GM11168 (cell line): ENCODE measurements around the gene DSC1.
"Not testable (repeated sequence)": the region's sequence is repeated elsewhere in the genome, so short reads cannot be mapped to it uniquely, and the experiment has no call there.

Experiments used
- in situ Hi-C: fragments of 300-500 bp; cut with MboI; formaldehyde crosslinking; loops from one replicate; pipeline ENCODE4 v1.12.0; 2022; ENCODE audit warnings: low sequenced_read_pairs; ENCODE audit not compliant: unreplicated experiment

Gene DSC1

DNA sequence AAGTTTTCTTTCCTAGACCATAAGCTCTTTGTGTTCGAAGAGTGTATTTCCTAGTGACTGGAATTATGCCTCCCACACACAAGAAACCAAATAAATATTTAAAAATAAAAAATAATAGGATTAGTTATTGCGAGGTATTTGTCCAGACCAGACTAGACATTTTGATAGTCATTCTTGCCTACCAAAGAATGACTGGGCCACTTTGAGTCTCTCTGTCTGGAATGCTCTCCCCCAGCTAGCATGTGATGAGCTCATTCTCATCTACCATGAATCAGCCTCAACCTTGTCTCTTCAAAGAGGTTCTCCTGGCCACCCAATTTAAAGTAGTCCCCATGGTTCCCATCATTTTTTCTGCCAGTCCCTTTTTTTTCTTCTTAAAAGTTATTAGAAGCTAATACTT, 13.9 kb upstream of the DSC1 start:
- in situ Hi-C loops = no loop called here

DNA sequence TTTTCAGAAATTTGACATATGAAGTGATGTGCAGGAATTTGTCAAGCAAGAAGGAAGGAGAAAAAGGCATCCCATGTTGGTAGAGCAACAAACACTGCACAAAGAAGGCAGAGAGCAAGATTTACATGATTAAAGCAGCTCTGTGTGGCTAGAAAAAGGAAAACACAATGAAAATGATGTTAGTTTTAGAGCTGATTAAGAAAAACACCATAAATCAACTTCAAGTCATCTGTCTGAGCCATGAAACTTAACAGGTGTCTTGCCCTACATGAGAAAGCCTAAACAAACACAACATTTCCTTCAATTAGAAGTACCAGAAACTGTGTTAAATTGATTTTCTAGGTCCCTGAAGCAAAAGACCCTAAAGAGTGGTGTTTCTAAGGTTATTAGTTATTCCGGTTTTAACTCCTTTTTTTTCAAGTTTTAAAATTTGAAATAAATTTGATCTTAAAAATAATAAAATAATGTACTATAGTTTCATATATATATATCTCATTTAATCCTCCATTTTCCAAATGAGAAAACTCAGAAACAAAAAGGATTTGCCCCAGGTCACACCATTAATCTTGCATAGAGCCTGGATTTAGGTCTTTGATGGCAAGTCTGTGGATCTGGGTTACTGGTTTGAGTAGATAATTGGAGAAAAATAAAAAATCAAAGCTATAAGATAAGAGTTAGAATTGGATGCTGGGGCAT, 8.6 kb upstream of the DSC1 start:
- in situ Hi-C loops = no loop called here

DNA sequence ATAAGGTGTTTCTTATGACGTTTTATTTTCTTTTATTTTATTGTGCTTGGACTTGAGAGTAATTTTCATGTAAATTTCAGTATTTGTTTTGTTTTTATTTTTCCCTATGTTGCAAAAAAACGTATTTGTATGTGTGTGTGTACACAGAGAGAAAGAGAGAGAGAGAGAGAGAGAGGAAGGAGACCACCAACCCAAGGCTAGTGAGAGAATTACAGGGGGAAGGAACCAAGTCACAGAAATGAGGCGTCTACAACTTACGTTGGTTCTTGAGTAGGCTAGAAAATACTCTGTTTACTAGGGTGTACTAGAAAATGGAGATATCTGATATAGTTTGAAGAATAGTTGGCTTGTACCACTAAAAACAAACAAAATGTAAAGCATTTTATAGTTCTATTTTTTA, 7.7 kb upstream of the DSC1 start:
- in situ Hi-C loops = no loop called here

DNA sequence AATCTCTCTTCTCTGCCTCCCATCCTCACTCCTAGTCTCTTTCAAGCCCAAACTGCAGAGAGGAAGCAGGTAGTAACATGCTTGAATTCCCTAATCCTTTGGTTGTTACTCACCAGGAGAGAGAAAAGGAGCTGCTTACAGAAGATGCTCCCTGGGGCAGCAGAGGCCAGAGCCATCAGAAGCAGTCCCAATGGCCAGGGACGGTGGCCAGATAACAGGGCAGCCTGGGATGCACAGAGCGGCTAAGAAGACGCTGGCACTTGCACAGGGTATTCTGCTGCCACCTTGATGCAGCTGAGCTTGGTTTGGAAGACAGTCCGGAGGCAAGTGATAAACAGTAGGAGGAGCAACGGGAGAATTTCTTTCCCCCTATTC, 250 bp downstream of the DSC1 start:
- in situ Hi-C loops = no loop called here

DNA sequence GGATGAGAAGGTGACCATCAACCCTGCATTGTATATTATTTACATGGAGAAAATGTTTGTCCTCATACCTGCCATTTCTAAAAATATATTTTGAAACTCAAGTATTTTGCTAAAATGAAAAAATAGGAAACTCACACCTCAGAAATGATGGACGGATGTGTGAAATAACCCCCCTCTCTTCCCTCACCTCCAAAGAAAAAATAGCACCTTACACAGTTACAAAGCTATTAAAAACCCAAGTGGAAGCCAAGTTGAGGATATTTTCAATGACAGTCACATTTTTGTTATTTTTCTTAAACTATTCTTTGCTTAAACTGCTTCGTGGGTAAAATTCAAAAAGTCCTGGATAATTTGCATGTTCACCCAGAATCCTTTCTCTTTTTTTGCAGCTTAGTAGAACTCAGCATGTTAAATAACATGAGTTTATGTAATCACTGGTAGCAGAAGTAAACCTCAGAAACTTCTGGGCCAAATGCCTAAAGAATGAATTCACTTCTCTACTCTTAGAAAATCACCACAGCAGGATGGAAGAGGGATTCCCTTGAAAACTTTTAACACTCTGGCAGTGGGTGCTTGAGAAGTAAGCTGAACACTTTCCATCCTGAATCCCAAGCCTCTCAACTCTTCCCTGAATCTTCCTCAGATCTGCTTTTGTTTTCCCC, 768 bp downstream of the DSC1 start:
- in situ Hi-C loops = no loop called here

DNA sequence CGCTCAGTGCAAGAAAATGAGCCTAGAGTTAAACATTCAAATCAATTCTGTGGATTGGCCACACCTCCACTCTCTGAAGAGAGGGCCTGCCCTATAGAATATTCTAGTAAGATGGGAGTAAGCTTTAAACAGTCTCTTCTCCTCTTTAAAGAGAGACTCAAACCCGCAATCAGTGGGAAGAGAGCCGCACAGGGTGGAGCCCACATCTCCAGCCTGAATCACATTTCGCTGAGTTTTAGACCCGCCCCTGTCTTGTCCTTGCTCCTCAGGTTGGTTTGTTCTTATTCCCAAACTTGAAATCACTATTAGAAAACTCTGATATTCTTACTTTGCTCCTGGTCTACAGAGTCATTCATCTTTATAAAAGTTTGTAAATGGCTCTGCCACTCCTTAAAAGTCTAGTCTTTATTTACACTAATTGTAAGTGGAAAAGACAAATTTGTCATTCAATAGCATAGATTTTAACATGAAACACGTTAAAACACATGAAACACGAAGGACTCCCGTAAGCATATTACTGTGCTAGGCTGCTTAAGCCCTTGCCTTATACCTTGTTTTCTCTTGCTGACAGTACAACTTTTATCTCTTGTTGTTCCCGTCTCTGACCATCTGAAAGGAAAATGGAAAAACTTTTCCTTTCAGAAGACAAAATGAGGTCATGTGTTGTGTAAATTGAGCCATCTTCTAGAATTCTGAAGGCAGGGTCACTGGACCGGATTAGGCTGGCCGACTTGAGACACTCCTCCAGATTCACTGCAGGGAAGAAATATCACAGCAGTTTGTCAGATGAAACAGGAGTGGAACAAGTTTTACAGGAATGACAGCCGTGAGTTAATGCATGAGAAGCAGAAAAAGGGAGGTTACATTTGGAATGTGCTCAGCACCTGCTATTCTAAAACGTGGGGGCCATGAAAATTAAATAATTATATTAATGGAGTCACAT, 5.6 kb downstream of the DSC1 start:
- in situ Hi-C loops = no loop called here

DNA sequence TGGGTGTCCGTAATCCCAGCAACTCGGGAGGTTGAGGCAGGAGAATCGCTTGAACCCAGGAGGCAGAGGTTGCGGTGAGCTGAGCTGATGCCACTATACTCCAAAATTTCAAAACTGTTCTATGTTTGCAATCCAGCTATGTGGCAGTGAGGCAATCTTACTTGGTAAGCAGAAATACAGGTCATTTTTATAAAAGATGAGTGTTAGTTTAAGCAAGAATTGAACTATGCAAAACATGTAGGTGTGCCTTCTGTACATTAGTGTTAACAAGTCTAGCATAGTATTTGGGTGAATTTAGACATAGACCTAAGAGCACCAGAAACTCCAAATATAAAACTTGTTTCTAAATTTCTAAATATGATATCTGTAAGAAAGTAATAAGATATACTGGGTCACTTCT, 7.2 kb downstream of the DSC1 start:
- in situ Hi-C loops = no loop called here

DNA sequence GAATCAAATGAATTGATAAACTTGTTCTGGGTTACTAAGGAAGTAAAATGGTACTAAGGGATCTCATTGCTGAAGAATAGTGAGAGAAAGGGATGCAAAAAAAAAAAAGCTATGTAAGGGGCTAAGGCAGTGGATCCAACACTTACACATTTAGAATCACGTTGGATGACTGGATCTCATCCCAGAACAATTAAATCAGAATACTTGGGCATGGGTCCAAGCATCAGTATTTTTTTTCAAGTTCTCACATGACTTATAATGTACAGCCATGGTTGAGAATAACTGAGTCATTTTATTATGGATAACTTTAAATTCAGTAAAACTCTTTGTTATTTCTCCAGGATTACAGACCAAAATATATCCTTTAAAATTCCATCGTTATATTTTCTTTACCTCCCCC, 8.5 kb downstream of the DSC1 start:
- in situ Hi-C loops = no loop called here

DNA sequence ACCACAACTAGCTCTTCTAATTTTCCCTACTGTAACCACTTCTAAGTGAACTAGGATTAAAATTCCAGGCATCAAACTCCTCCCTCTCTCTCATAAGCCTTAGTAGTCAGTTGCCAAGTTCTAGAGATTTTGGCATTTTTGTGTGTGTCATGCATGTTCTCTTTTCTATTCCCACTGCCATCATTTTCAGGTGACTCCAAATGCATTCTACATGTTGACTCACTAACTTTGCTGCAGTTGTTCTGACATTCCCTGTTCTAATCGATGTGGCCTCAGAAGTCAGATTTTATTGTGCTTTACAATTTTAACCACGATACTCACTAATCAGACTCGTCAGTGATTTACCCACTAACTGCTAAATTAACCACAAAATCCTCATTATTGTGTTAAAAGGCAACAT, 13.3 kb downstream of the DSC1 start:
- in situ Hi-C loops = no loop called here

DNA sequence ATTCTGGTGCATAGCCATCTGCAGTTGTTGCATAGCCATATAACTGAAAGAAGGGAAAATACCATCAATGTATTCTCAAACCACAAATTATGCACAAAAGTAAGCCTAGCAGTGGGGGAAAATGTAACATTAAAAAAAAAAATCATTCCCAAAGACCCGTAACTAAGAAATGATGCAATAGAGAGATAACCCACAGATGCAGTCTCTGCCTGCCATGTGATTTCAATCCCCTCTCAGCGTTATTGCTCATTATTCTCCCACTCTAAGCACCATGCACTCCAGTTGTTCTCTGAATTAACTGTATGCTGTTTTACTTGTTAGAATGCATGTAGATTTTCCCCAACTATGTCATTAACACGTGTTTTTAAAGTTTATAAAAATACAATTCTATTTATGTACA, 14.1 kb downstream of the DSC1 start:
- in situ Hi-C loops = no loop called here

DNA sequence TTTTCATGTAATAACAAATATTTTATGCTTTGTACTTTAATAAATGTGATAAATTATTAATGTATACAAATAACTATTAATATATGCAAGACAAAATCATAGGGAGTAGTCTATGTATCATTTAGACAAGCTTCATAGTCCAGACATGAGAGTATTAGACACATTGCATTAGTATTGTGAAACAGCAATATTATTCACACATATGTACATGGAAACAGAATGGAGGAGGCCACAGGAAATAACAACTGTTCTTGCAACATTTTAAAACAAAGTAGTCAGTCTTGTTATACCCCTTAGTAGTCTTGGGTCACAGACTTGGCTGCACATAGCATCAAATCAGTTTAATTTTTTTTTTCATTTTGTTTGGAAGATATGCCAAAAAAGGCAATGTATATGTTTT, 15.8 kb downstream of the DSC1 start:
- in situ Hi-C loops = no loop called here

DNA sequence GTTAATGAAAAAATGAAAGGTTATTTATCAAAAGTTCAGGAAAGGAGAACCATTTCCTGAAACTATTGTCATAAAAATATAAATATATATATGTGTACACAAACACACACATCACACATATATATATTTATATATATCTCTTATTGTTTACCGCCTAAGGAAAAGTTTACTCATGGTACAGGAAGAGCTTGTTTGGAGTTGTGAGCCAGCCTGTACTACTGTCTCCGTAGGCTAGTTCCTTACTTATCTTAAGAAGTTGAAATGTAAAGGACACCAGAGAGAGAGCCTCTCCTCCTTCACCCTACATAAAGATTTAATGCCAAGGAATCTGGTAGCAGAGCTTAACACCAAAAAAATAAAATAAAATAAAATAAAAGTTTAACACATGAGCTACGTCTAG, 19.6 kb downstream of the DSC1 start:
- in situ Hi-C loops = no loop called here

DNA sequence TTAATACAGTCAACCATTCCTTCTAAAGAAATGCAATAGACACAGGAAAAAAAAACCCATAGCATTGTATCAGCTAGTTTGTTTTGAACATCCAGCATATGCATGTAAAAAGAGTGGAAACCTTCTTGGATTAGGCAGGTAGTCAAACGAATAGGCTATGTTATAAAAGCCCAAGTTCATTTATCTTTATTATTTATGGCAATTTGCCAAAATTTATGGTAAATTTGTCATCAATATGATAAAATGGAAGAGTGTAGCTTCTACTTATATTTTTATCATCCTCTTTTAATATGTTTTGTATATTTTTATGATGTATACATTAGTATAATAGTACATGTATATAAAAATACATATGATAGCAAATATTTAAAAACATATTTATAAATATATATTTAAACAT, 23.9 kb downstream of the DSC1 start:
- in situ Hi-C loops = no loop called here

DNA sequence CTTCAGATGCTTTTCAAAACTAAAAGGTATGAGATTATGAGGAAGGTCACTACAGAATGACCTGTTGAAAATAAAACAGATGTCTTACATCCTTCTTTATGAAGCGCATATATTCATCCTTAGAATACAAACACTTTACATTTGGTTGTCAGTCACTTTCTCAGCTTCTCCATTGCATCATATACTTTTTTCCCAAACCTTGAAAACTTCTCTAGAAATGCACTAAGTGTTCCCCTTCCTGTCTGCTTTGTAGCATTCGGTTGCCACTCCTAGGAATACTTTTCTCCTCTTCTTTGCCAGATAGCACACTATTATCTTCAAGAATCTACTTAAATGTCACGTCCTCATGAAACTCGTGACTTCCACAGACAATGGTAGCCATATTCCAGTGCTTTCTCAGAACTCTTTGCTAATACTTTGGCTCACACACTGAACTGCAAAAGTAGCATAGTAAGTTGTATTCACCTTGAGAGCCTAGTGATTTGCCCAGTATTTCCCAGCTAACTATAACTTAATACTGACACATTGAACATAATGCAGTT, 27.6 kb downstream of the DSC1 start:
- in situ Hi-C loops = no loop called here

DNA sequence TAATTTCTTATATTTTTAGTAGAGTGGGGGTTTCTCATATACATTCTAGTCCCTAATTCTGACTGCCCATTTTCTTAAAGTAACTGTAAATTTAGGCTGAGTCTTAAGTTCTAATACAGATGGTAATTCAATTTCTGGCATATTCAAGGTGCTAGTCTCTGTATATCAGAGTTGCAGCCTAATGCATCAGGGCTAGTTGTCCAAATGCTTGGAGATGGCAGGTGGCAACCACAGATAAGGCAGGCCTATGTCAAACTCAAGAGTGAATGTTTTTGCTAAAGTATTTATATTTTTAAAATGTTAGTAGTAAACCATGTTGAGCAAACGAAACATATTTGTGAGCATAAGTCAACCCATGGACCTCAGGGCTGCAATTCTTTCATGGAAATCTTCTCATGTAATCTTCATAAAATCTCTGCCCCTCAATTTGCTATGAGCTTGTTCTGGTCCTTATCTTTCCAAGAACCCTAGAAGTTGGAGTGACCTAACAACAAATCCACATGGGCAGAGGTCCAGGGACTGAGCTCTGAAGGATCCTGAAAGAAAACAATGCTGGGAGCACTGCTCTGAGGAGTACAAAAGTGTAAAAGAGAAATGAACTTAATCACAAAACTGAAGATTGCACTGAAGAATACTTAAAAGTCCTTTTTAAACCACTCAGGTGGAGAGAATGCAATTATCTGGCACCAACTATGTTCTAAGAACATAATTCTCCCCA, 33.1 kb downstream of the DSC1 start:
- in situ Hi-C loops = no loop called here

DNA sequence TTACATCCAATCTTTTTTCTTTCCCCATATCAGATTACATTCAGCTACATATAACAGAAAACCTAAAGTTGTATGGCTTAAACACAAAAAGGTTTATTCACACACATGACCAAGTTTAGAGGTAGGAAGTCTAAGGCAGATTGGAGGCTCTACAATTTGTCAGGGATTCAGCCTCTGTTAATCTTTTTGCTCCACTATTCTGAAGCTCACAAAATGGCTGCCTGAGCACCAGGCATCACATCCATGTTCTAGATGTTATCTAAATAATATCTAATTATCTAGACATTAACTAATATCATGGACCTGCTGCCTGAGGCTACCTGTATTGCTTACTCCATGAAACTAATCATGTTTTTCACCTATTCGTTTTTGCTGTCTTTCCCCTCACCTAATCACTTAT, 36.8 kb downstream of the DSC1 start:
- in situ Hi-C loops = no loop called here

DNA sequence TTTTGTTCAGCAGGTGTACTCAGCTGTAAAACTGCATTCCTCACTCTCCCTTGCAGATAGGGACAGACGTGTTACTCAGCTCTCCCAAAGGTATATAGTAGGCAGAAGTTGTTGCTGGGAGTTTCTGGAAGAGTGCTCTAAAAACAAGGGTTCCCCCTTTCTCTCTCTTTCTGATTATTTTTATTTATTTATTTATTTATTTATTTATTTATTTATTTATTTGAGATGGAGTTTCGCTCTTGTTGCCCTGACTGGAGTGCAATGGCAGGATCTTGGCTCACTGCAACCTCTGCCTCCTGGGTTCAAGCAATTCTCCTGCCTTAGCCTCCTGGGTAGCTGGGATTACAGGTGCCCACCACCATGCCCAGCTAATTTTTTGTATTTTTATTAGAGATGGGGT, 39.5 kb downstream of the DSC1 start:
- in situ Hi-C loops = not testable (repeated sequence)

DNA sequence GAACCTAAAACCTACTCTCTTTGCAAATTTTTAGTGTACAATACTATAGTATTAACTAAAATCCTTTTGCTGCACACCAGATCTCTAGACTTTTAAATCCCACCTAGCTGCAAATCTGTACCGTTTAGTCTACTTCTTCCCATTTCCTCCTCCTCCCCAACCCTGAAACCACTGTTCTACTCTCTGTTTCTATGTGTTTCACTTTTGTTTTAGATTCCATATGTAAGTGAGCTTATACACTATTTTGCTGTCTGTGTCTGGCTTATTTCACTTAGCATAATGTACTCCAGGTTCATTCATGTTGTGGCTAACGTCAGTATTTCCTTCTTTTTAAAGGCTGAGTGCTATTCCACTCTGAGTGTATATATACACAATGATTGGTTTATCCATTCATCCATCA, 42.1 kb downstream of the DSC1 start:
- in situ Hi-C loops = no loop called here

DNA sequence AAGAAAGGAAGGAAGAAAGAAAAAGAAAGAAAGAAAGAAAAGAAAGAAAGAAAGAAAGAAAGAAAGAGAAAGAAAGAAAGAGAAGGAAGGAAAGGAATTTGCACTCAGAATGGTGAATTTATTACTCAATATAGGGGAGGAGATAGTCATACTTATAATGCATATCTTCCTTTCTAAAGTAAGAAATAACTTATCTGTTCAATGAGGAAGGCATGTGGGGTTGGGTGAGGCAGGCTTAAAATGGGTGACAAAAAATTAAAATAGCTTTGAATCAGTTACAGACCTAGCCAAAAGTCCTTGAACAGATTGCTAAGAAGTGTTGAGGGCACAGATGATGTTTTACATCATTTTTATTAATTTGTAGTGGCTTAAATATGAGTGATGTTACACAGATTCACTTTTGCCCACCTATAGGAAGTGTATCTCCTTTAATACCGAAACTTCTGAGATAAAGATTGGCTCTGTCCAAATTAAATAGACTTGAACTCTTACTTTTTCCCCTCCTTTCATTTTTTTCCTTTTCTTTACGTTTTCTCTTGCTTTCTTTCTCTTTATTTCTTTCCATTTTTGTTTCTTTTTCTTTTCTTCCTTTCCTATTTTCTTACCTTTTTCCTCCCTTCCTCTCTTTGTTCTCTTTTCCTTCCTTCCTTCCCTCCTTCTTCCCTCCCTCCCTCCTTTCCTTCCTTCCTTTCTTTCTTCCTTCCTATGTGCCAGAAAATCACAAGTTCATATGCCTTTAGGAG, 45.6 kb downstream of the DSC1 start:
- in situ Hi-C loops = no loop called here

DNA sequence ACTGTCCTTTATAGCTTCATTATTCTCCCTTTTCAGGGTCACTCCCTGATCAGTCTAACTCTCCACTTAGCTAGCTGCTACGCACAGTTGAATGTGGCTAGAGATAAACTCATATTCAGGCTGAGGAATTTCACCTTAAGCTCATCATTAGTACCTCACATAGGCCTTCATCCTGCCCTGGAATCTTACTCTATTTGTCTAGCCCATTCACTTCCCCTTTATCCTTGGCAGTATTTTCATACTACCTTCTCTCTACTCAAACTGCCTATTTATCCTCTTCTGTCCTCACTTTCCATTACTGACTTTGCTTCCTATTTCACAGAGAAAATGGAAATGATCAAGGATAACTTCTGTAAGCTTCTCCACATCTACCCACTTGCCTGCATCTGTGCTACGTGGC, 49.9 kb downstream of the DSC1 start:
- in situ Hi-C loops = no loop called here
